Measurements from ENCODE around the gene RSPH10B2.
"Not testable (repeated sequence)": the region's sequence is repeated elsewhere in the genome, so short reads cannot be mapped to it uniquely, and the experiment has no call there.

Gene RSPH10B2

DNA sequence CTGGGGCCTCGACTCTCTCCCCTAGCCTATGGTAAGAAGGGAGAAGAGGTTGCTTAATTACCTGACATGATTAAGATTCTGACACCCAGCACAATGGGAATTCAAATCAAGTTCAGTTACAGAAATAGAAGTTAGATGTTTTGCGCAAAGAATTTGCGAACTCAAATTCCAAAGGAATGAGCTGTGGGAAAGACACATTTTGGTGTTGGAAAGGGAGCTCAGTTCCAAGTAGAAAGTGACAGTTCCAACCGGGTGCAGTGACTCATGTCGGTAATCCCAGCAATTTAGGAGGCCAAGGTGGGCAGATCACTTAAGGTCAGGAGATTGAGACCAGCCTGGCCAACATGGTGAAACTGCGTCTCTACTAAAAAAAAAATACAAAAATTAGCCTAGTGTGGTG, 76.1 kb downstream of the RSPH10B2 start:
- not testable (repeated sequence) for H3K36me3 Mint-ChIP-seq (ENCODE audit: insufficient read depth); ATAC-seq (replicated peaks; ENCODE audit: extremely low read depth, poor library complexity, severe bottlenecking); H3K4me3 Mint-ChIP-seq; H3K9me3 Mint-ChIP-seq; H3K4me1 Mint-ChIP-seq; H3K27ac Mint-ChIP-seq (ENCODE audit: low read depth); DNase-seq (ENCODE audit: low spot score in 2 of 2)
- peaks cover 12% of the 10 kb centered on the region for H3K27me3 Mint-ChIP-seq

DNA sequence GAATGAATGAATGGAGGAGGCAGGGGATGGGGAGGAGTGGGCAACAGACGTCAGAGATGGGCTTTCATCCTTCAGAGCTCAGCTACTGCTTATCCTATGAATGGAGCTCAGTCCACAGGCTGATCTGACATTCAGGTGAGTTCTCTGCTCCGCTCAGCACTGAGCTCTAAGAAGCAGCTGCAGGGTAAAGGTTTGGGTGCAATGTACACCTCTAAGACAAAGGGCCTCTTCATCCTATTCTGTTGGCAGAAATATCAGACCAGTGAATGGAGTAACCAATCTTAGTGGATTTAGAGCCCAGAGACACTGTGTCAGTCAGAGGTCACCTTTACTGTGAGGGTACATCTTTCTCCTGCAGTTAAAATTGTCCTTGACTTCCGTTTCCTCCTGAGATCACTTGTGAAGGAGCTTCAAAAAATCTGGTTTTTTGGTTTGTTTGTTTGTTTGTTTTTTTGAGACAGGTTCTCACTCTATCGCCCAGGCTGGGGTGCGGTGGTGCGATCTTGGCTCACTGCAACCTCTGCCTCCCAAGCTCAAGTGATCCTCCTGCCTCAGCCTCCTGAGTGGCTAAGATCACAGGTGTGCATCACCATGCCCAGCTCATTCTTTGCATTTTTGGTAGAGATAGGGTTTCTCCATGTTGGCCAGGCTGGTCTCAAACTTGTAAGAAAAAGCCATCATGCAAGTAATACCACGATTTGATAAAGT, 77.3 kb downstream of the RSPH10B2 start:
- H3K4me1 Mint-ChIP-seq = no peaks in the 10 kb centered on the region
- no peak for ATAC-seq (replicated peaks; ENCODE audit: extremely low read depth, poor library complexity, severe bottlenecking)
- H3K27me3 Mint-ChIP-seq = peaks cover 20% of the 10 kb centered on the region
- H3K4me3 Mint-ChIP-seq = no peak overlapping the region
- no peaks in the 10 kb centered on the region for H3K9me3 Mint-ChIP-seq
- H3K27ac Mint-ChIP-seq (ENCODE audit: low read depth) = no peak overlapping the region
- peaks cover 4% of the 10 kb centered on the region for H3K36me3 Mint-ChIP-seq (ENCODE audit: insufficient read depth)
- DNase-seq (ENCODE audit: low spot score in 2 of 2) = no peak

DNA sequence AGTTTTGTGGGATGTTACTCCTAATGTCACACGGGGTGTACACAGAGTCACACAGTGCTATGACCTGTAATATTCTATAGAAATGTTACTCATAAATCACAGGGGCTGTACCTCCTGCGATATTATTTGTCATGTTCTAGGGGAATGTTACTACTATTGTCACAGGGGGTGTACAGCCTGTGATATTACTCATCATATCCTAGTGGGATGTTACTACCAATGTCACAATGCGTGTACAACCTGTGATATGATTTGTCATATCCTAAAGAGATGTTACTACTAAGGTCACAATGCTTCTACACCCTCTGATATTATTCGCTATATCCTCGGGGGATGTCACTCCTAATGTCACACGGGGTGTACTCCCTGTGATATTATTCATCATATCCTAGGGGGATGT, 79.7 kb downstream of the RSPH10B2 start:
- Mint-ChIP-seq H3K27ac (ENCODE audit: low read depth) (no peak overlapping the region), H3K9me3 (no peaks in the 10 kb centered on the region), H3K36me3 (ENCODE audit: insufficient read depth) (peaks cover 2% of the 10 kb centered on the region), H3K4me1 (no peaks in the 10 kb centered on the region), H3K27me3 (peaks cover 20% of the 10 kb centered on the region), H3K4me3 (no peak overlapping the region)
- DNase-seq (ENCODE audit: low spot score in 2 of 2) (no peak), ATAC-seq (replicated peaks; ENCODE audit: extremely low read depth, poor library complexity, severe bottlenecking) (no peak)

DNA sequence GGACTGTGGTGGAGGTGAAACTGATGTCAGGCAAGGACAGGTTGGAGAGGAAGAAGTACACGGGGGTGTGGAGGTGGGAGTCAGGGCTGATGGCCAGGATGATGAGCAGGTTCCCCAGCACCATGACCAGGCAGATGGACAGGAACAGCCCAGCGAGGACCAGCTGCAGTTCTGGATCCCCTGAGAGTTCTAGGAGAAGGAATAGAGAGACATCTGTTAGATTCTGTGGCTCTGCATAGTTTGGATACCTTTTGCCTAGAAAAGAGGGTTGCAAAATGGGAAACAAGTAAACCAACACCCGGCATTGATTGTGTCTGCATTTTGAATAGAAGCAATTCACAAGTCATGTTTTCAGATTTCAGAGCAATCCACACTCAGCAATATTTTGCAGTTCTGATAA, 81.6 kb downstream of the RSPH10B2 start:
- ATAC-seq (replicated peaks; ENCODE audit: extremely low read depth, poor library complexity, severe bottlenecking); H3K9me3 Mint-ChIP-seq; H3K27ac Mint-ChIP-seq (ENCODE audit: low read depth); H3K4me3 Mint-ChIP-seq; DNase-seq (ENCODE audit: low spot score in 2 of 2); H3K36me3 Mint-ChIP-seq (ENCODE audit: insufficient read depth); H3K4me1 Mint-ChIP-seq: not testable (repeated sequence)
- H3K27me3 Mint-ChIP-seq = peaks cover 29% of the 10 kb centered on the region

DNA sequence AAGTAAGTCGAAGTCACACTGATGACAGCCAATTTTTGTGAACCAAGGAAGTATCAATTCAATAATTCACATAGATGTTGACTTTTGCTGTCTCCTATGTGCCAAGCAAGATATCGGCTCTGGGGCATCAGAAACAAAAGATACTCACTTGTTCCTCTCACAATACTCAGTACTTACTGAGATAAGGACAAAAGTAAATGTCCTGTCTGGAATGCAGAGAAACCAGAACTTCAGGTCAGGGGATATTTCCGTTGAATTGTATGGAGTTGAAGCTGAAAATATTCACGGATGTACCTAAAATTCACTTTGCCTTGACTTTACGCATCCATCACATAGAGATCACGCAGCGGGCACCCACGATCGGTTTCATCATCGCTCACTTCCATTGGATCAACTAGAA, 83.2 kb downstream of the RSPH10B2 start:
- not testable (repeated sequence) for ATAC-seq (replicated peaks; ENCODE audit: extremely low read depth, poor library complexity, severe bottlenecking); H3K27ac Mint-ChIP-seq (ENCODE audit: low read depth)
- peaks cover 44% of the 10 kb centered on the region for H3K27me3 Mint-ChIP-seq

DNA sequence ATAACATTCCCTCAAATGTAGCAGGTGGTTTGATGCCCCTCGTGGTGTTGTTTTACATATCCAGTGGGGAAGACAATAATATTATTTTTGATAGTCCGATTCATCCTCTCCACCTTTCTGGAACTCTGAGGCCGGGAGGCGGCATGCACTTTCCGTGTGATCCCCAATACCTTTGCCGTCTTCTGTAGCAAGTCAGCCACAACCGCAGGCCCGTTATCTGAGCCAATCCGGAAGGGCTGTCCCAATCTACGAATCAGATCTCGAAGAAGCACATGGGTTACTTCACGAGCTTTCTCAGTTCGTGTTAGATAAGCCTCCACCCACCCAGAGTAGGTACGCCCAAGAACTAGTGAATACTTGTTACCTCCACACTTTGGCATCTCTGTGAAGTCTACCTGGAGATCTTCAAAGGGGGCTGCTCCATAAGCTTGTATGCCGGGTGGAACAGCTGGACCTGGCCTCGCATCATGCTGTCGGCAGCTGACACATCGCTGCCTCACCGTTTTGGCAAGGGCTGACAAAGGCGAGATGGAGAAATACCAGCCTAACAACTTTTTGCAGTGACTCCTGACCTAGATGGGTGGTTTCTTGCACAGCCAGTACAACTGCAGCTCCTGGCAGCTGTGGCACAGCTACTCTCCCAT, 88.5 kb downstream of the RSPH10B2 start:
- not testable (repeated sequence) for DNase-seq (ENCODE audit: low spot score in 2 of 2); H3K9me3 Mint-ChIP-seq; H3K36me3 Mint-ChIP-seq (ENCODE audit: insufficient read depth); H3K27ac Mint-ChIP-seq (ENCODE audit: low read depth); ATAC-seq (replicated peaks; ENCODE audit: extremely low read depth, poor library complexity, severe bottlenecking); H3K4me1 Mint-ChIP-seq; H3K4me3 Mint-ChIP-seq
- H3K27me3 Mint-ChIP-seq = peaks cover 63% of the 10 kb centered on the region

More for the DNA sequence above, 83.2 kb downstream of the RSPH10B2 start:
- not testable (repeated sequence) for DNase-seq (ENCODE audit: low spot score in 2 of 2); H3K4me3 Mint-ChIP-seq; H3K4me1 Mint-ChIP-seq; H3K36me3 Mint-ChIP-seq (ENCODE audit: insufficient read depth); H3K9me3 Mint-ChIP-seq

DNA sequence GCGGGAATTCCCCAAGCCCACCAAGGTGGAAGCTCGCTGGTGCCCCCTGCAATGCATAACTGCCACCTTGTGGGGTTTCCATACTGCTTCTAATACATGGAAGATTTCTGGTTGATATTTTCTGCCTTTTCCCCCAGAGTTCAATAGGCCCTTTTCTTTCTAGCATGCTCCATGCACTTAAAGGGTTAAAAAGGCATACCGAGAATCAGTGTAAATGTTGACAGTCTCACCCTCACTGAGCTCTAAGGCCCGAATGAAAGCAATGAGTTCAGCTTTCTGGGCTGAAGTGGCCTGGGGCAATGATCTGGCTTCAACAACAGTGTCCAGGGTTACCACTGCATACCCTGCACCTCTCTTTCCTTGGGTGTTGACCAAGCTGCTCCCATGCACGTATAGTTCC, 89.2 kb downstream of the RSPH10B2 start:
- H3K4me1 Mint-ChIP-seq; H3K9me3 Mint-ChIP-seq; H3K4me3 Mint-ChIP-seq; DNase-seq (ENCODE audit: low spot score in 2 of 2); H3K36me3 Mint-ChIP-seq (ENCODE audit: insufficient read depth); H3K27ac Mint-ChIP-seq (ENCODE audit: low read depth); ATAC-seq (replicated peaks; ENCODE audit: extremely low read depth, poor library complexity, severe bottlenecking): not testable (repeated sequence)
- peaks cover 70% of the 10 kb centered on the region for H3K27me3 Mint-ChIP-seq

DNA sequence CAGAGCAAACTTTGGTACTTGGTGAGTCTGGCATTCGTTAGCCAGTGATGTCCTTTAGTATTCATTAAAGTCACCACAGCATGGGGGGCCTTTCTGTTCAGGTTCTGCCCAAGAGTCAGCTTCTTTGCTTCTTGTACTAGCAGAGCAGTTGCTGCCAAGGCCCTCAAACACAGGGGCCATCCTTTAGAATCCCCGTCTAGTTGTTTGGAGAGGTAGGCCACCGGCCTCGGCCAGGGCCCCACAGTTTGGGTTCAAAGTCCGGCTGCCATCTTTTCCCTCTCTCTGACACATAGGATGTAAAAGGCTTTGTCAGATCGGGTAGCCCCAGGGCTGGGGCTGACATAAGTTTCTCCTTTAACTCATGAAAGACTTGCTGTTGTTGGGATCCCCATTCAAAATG, 89.8 kb downstream of the RSPH10B2 start:
- not testable (repeated sequence) for ATAC-seq (replicated peaks; ENCODE audit: extremely low read depth, poor library complexity, severe bottlenecking); DNase-seq (ENCODE audit: low spot score in 2 of 2); H3K4me1 Mint-ChIP-seq; H3K27ac Mint-ChIP-seq (ENCODE audit: low read depth); H3K36me3 Mint-ChIP-seq (ENCODE audit: insufficient read depth); H3K9me3 Mint-ChIP-seq; H3K4me3 Mint-ChIP-seq
- H3K27me3 Mint-ChIP-seq = peaks cover 75% of the 10 kb centered on the region

DNA sequence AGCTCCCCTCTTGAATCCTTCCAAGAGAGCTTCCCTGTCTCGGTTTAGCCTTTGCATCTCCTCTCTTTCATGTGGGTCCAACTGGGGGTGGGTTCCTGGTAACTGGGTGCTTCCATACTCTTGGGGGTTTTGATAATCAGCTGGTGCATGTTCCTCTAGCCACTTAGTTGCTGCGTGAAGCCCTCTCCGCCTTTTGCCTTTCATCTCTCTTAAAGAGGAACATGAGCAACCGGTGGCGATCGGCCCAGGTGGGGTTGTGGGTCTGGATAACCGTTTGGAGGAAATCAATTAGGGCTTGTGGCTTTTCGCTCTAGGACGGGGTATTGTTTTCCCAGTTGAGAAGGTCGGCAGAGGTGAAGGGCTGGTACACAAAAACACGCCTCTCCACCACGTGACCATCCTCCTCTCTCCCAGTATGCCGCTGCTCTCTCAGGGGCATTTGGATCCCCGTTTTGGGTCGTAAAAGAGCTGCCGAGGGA, 92.1 kb downstream of the RSPH10B2 start:
- ATAC-seq (replicated peaks; ENCODE audit: extremely low read depth, poor library complexity, severe bottlenecking) = not testable (repeated sequence)

DNA sequence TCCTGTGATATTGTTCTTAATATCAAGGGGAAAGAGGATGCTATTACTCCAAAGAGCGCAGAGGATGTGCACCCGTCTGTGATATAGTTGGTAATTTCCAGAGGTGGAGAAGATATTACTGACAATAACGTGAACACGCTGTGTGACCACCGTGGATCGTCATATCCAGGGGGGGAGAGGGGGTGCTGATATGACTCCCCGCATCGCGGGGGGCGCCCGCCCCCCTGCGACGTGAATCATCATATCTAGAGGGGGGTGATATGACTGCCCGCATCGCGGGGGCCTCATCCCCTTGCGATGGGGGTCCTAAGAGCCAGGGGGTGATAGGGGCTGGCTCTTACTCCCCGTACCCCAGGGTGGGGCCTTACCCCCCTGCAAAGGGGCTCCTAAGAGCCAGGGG, 93.8 kb downstream of the RSPH10B2 start:
- H3K9me3 Mint-ChIP-seq; H3K4me1 Mint-ChIP-seq; ATAC-seq (replicated peaks; ENCODE audit: extremely low read depth, poor library complexity, severe bottlenecking); DNase-seq (ENCODE audit: low spot score in 2 of 2); H3K4me3 Mint-ChIP-seq; H3K36me3 Mint-ChIP-seq (ENCODE audit: insufficient read depth); H3K27ac Mint-ChIP-seq (ENCODE audit: low read depth): not testable (repeated sequence)
- peaks cover 44% of the 10 kb centered on the region for H3K27me3 Mint-ChIP-seq

More for the DNA sequence above, 92.1 kb downstream of the RSPH10B2 start:
- not testable (repeated sequence) for H3K27ac Mint-ChIP-seq (ENCODE audit: low read depth); H3K4me1 Mint-ChIP-seq; H3K36me3 Mint-ChIP-seq (ENCODE audit: insufficient read depth); DNase-seq (ENCODE audit: low spot score in 2 of 2); H3K9me3 Mint-ChIP-seq; H3K4me3 Mint-ChIP-seq
- H3K27me3 Mint-ChIP-seq = peaks cover 61% of the 10 kb centered on the region

All from central memory CD8-positive, alpha-beta T cell (primary cell).